ENCODE measurements around the gene ASAP3. TPM values are rescaled to one million over a fixed set of nuclear protein-coding genes. Genes with fewer than 3 reads are reported as not detected.

Gene ASAP3
- total RNA-seq, 1 donor, result 107 TPM

DNA sequence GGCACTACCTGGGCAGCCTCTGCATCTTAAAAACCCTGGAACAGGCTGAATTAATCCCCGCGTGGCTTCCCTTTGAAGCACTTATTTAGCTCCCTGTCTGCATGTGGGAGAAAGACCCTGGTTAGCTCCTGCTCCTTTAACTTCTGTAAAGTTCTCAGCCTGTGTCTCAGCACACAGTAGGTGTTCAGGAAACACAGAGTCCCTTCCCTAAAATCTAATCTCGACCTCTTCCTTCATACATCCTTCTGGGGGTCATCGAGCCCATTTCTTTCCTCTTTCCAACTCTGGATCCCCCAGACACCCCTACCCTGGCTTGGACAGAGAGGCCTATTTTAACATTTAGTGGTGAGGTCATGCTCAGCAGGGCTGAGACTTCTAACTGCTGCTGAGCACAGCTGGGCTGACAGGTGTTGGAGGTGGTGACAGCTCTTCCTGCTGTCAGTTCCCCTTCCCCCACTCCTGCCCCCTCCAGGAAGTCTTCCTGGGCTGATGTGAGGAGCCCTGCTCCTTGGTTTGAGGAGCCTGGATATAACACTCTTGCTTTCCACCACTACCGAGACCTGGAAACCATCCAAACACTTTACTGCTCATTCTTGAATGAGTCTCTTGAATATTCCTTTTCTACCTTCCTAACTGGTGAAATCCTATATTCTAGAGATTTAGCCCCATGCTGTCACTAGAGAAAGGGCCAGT, 41.7 kb upstream of the ASAP3 start:
- TF ChIP-seq, protein P1, sequence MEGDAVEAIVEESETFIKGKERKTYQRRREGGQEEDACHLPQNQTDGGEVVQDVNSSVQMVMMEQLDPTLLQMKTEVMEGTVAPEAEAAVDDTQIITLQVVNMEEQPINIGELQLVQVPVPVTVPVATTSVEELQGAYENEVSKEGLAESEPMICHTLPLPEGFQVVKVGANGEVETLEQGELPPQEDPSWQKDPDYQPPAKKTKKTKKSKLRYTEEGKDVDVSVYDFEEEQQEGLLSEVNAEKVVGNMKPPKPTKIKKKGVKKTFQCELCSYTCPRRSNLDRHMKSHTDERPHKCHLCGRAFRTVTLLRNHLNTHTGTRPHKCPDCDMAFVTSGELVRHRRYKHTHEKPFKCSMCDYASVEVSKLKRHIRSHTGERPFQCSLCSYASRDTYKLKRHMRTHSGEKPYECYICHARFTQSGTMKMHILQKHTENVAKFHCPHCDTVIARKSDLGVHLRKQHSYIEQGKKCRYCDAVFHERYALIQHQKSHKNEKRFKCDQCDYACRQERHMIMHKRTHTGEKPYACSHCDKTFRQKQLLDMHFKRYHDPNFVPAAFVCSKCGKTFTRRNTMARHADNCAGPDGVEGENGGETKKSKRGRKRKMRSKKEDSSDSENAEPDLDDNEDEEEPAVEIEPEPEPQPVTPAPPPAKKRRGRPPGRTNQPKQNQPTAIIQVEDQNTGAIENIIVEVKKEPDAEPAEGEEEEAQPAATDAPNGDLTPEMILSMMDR (IDR thresholded peaks at IDR 0.05; ENCODE audit: extremely low read depth, low read depth, low read length), result no peak
- Histone ChIP-seq H3K9me3 (ENCODE audit: low read depth, low read length) (no peaks in the 10 kb centered on the region), H3K36me3 (ENCODE audit: insufficient read depth, low read length) (no peaks in the 10 kb centered on the region), H3K4me1 (ENCODE audit: insufficient read depth, low read length) (peaks cover 10% of the 10 kb centered on the region), H3K4me3 (ENCODE audit: insufficient read depth, low read length) (no peak overlapping the region), H3K79me2 (ENCODE audit: insufficient read depth, low read length) (no peaks in the 10 kb centered on the region), H2AFZ (ENCODE audit: low read length) (no peak overlapping the region), H3K27ac (ENCODE audit: low read depth, low read length) (no peak overlapping the region), H4K20me1 (ENCODE audit: insufficient read depth, low read length) (no peaks in the 10 kb centered on the region), H3K27me3 (ENCODE audit: insufficient read depth, low read length) (no peaks in the 10 kb centered on the region), H3K4me2 (ENCODE audit: insufficient read depth, low read length) (no peak overlapping the region)
- no peak for DNase-seq (ENCODE audit: insufficient read length, low spot score, missing footprints)

DNA sequence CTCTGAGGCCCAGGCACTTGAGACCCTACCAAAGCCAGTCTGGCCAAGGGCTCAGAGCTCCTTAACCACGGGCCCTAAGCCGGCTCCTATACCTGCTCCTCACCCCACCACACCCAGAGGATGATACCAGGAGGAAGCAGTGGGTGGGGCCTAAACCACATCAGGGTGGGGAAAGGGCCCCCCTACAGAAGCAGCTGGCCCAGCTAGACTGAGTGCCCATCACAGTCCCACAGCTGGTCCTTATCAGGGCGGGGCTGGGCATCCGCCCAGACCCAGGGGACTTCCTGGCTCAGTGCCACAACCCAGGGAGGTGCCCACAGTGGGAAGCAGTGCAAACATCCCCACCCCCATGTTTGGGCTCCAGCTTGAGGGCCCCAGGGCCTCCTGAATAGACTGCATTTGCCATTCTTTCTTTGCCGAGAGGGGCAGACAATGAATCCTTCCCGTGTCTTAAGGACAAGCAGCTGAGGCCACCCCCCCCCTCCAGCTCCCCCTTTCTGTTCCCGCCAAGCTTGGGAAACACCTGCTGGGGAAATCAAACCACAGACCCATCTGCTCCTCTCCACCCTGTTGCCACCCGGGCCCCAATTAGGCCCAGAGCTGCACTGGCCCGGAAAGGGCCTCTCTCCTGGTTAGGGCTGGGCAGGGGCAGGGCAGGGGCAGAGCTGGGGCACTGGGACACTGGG, 40.9 kb upstream of the ASAP3 start:
- Histone ChIP-seq H3K4me3 (ENCODE audit: insufficient read depth, low read length) (no peak overlapping the region), H3K27me3 (ENCODE audit: insufficient read depth, low read length) (no peaks in the 10 kb centered on the region), H2AFZ (ENCODE audit: low read length) (no peak overlapping the region), H3K4me2 (ENCODE audit: insufficient read depth, low read length) (no peak overlapping the region), H4K20me1 (ENCODE audit: insufficient read depth, low read length) (no peaks in the 10 kb centered on the region), H3K4me1 (ENCODE audit: insufficient read depth, low read length) (peaks cover 6% of the 10 kb centered on the region), H3K79me2 (ENCODE audit: insufficient read depth, low read length) (no peaks in the 10 kb centered on the region), H3K36me3 (ENCODE audit: insufficient read depth, low read length) (no peaks in the 10 kb centered on the region), H3K9me3 (ENCODE audit: low read depth, low read length) (no peaks in the 10 kb centered on the region), H3K27ac (ENCODE audit: low read depth, low read length) (no peak overlapping the region)
- TF ChIP-seq, protein P1 (IDR thresholded peaks at IDR 0.05; ENCODE audit: extremely low read depth, low read depth, low read length), result no peak
- peak; percentile 69 for DNase-seq (ENCODE audit: insufficient read length, low spot score, missing footprints)

DNA sequence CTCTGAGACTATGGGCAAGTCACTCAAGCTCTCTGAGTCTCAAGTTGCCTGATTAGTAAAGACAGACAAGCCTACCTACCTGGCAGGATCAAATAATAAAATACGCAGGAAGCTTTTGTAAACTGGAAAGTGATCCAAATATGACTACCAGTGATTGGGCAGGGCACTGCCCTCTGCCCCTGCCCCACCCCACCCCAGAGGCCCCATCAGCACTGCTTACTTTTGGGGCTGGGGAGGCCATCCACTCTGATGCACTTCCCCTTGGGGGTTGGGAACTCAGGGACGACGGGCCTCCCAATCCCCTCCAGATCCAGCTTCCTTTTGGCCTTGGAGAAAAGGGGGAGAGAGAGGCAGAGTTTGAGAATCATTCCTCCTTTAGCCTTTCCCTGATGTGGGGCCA, 40.2 kb upstream of the ASAP3 start:
- H3K9me3 ChIP-seq (ENCODE audit: low read depth, low read length), result no peaks in the 10 kb centered on the region
- H2AFZ ChIP-seq (ENCODE audit: low read length), result no peak overlapping the region
- no peak for DNase-seq (ENCODE audit: insufficient read length, low spot score, missing footprints)
- no peaks in the 10 kb centered on the region for H3K27me3 ChIP-seq (ENCODE audit: insufficient read depth, low read length)
- no peak overlapping the region for H3K4me3 ChIP-seq (ENCODE audit: insufficient read depth, low read length)
- no peaks in the 10 kb centered on the region for H3K79me2 ChIP-seq (ENCODE audit: insufficient read depth, low read length)
- H3K4me1 ChIP-seq (ENCODE audit: insufficient read depth, low read length), result peaks cover 6% of the 10 kb centered on the region
- H3K4me2 ChIP-seq (ENCODE audit: insufficient read depth, low read length), result no peak overlapping the region
- no peaks in the 10 kb centered on the region for H4K20me1 ChIP-seq (ENCODE audit: insufficient read depth, low read length)
- H3K36me3 ChIP-seq (ENCODE audit: insufficient read depth, low read length), result no peaks in the 10 kb centered on the region
- H3K27ac ChIP-seq (ENCODE audit: low read depth, low read length), result no peak overlapping the region
- TF ChIP-seq, protein P1 (IDR thresholded peaks at IDR 0.05; ENCODE audit: extremely low read depth, low read depth, low read length), result no peak

DNA sequence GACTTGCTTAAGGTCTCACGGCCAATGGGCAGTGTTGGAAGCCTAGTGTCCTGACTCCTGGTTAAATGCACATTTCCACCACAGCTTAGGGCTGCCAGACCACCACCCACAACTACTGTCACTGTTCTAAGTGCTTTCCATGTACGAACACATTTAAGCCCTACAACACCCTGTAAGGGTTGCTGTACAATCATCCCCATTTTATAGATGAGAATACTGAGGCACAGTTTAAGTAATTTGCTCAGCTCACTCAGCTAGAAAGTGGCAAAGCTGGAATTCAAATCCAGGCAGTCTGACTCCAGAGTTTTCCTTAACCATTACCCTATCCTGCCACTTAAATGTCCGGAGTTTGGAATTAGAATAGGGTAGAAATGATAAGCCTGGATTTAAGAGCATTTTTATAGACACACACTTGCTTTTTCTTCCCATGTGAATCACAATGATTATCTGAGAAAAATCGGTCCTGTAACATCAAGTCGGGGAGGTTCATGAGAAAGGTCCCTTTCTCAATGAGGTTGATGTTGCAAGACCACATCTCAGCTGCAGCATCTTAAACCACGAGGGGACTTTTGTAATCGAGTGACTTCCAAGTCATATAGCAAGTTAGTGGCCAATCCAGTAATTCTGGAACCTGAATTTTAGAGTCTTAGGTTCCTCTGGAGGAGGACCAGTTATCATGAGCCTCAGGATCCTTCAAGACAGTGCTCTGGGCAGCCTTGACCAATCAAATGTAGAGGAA, 38.4 kb upstream of the ASAP3 start:
- no peaks in the 10 kb centered on the region for H3K9me3 ChIP-seq (ENCODE audit: low read depth, low read length)
- no peaks in the 10 kb centered on the region for H4K20me1 ChIP-seq (ENCODE audit: insufficient read depth, low read length)
- no peak overlapping the region for H3K4me3 ChIP-seq (ENCODE audit: insufficient read depth, low read length)
- H3K36me3 ChIP-seq (ENCODE audit: insufficient read depth, low read length), result no peaks in the 10 kb centered on the region
- TF ChIP-seq, protein P1 (IDR thresholded peaks at IDR 0.05; ENCODE audit: extremely low read depth, low read depth, low read length), result no peak
- peak; percentile 66 for DNase-seq (ENCODE audit: insufficient read length, low spot score, missing footprints)
- H3K79me2 ChIP-seq (ENCODE audit: insufficient read depth, low read length), result no peaks in the 10 kb centered on the region
- no peaks in the 10 kb centered on the region for H3K27me3 ChIP-seq (ENCODE audit: insufficient read depth, low read length)
- no peak overlapping the region for H3K4me2 ChIP-seq (ENCODE audit: insufficient read depth, low read length)
- no peak overlapping the region for H3K27ac ChIP-seq (ENCODE audit: low read depth, low read length)
- no peaks in the 10 kb centered on the region for H3K4me1 ChIP-seq (ENCODE audit: insufficient read depth, low read length)
- H2AFZ ChIP-seq (ENCODE audit: low read length), result no peak overlapping the region
